GM21529 (cell line): Measurements from ENCODE around the gene USP46.

Experiments used
- ATAC-seq: cut with Tn5 transposase; IDR thresholded peaks from one replicate; pipeline ENCODE4 v1.9.1; 2021; ENCODE audit not compliant: unreplicated experiment

Gene USP46

GRCh38 chr4:52659001-52659721, at the start of gene USP46:
Gene USP46, minus strand, starts transcription at chr4:52659301. Its CDS starts 151 bp downstream, at chr4:52659150.
- peak; percentile 80 for ATAC-seq

- ATAC-seq: no peak
Observed at GRCh38 chr4:52704661-52705060, 45.6 kb upstream of the USP46 start.

- no peak for ATAC-seq
Observed at GRCh38 chr4:52704133-52704532, 45.0 kb upstream of the USP46 start.

GRCh38 chr4:52701207-52701606, 42.1 kb upstream of the USP46 start:
- peak; percentile 95 for ATAC-seq

GRCh38 chr4:52694936-52695335, 35.8 kb upstream of the USP46 start:
- ATAC-seq: no peak

- no peak for ATAC-seq
Observed at GRCh38 chr4:52693492-52693891, 34.4 kb upstream of the USP46 start.

- ATAC-seq: no peak
Observed at GRCh38 chr4:52689096-52689495, 30.0 kb upstream of the USP46 start.

- ATAC-seq: no peak
Observed at GRCh38 chr4:52687696-52688095, 28.6 kb upstream of the USP46 start.

- ATAC-seq: no peak
Observed at GRCh38 chr4:52685316-52685715, 26.2 kb upstream of the USP46 start.

- no peak for ATAC-seq
Observed at GRCh38 chr4:52684896-52685295, 25.8 kb upstream of the USP46 start.

GRCh38 chr4:52680381-52680780, 21.3 kb upstream of the USP46 start:
- ATAC-seq: no peak

- ATAC-seq: no peak
Observed at GRCh38 chr4:52676536-52676935, 17.4 kb upstream of the USP46 start.

- ATAC-seq: no peak
Observed at GRCh38 chr4:52675111-52675510, 16.0 kb upstream of the USP46 start.

- no peak for ATAC-seq
Observed at GRCh38 chr4:52670739-52671138, 11.6 kb upstream of the USP46 start.

GRCh38 chr4:52670121-52670520, 11.0 kb upstream of the USP46 start:
- no peak for ATAC-seq

- peak; percentile 85 for ATAC-seq
Observed at GRCh38 chr4:52665592-52665991, 6.5 kb upstream of the USP46 start.

- no peak for ATAC-seq
Observed at GRCh38 chr4:52664479-52664878, 5.4 kb upstream of the USP46 start.

- ATAC-seq: no peak
Observed at GRCh38 chr4:52661966-52662690, 3.0 kb upstream of the USP46 start.

GRCh38 chr4:52660643-52661042, 1.5 kb upstream of the USP46 start:
- ATAC-seq: no peak

- ATAC-seq: peak; percentile 31
Observed at GRCh38 chr4:52659722-52660261, 691 bp upstream of the USP46 start.

GRCh38 chr4:52658641-52659000, 480 bp downstream of the USP46 start:
- ATAC-seq: peak; percentile 17
